Thyroid gland (tissue), 4 donors: ENCODE results near the gene SMC3.

ENCODE experiments used
- POLR2A ChIP-seq, 2 donors: fragments of 450-650 bp; IDR thresholded peaks; one replicate each; pipeline ENCODE4 v1.6.1; 2017; ENCODE audit warnings: antibody characterized with exemption in 2 of 2, mild to moderate bottlenecking in 2 of 2, moderate library complexity in 1 of 2
- TF ChIP-seq, protein P1 (sequence below), 6 experiments: fragments of 200-600 bp in 3 of 6; fragments of 450-650 bp in 3 of 6; sonication (generic) in 3 of 6; IDR thresholded peaks; one replicate each; pipeline ENCODE4 v1.5.1; 2016 to 2019; ENCODE audit warnings: antibody characterized with exemption in 6 of 6, mild to moderate bottlenecking in 2 of 6, inconsistent platforms in 1 of 6, moderate library complexity in 1 of 6

- TF ChIP-seq, protein P1, sequence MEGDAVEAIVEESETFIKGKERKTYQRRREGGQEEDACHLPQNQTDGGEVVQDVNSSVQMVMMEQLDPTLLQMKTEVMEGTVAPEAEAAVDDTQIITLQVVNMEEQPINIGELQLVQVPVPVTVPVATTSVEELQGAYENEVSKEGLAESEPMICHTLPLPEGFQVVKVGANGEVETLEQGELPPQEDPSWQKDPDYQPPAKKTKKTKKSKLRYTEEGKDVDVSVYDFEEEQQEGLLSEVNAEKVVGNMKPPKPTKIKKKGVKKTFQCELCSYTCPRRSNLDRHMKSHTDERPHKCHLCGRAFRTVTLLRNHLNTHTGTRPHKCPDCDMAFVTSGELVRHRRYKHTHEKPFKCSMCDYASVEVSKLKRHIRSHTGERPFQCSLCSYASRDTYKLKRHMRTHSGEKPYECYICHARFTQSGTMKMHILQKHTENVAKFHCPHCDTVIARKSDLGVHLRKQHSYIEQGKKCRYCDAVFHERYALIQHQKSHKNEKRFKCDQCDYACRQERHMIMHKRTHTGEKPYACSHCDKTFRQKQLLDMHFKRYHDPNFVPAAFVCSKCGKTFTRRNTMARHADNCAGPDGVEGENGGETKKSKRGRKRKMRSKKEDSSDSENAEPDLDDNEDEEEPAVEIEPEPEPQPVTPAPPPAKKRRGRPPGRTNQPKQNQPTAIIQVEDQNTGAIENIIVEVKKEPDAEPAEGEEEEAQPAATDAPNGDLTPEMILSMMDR (IDR thresholded peaks at IDR 0.05) = no peak
- no peak for TF ChIP-seq POLR2A (IDR thresholded peaks at IDR 0.05)
Observed at GRCh38 chr10:110525349-110526260, 41.9 kb upstream of the SMC3 start.
